GM18858 (cell line): ENCODE results near the gene NDUFA9.

Source experiments
- ATAC-seq: cut with Tn5 transposase; IDR thresholded peaks from one replicate; pipeline ENCODE4 v1.9.1; 2021; ENCODE audit not compliant: unreplicated experiment

NDUFA9 gene

DNA sequence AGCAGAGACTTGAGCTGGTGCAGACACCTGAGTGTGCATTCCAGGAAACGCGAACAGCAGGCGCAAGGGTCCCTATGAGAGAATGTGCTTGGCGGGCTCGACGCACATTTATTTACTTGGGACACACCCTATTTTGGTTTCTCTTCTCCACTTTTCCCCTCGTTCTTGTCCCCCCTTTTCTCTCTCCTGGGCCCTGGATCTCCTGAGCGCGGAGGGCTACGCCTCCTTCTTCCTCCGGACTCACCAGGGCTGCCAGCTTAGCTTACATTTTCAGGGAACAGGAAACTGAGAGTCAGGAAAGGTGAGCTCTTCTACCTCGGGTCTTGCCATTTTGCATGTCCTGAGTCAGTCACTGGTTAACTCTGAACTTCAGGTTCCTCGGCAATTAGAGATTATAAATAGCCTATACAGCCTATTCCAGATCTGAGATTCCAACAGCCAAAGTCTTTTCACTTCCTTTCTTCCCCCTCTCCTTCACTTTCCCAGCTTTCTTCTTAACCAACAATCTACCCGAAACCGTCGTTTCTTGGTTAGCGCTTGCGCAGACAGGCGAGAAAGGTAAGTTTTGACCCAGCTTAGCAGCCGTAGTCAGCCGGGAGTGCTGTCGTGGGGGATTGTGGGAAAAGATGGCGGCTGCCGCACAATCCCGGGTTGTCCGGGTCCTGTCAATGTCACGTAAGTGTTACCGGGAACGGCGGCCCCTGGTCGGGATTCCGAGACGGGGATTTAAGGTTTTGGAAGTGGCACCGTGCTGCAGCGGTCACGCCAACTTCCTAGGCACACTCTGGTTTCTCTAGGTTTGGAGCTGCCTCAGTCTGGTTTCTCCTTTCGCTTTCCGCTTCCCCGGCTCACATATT is at the start of gene NDUFA9, which contains the start of gene AKAP3:
Gene NDUFA9 (plus strand): TSS at position 614 of the 857 bp plus-strand sequence. CDS start 13 bp downstream, at position 627.
Gene AKAP3 (minus strand): TSS at position 551 of the 857 bp plus-strand sequence. CDS start 10,855 bp downstream, outside the sequence.
- peak; percentile 44 for ATAC-seq

DNA sequence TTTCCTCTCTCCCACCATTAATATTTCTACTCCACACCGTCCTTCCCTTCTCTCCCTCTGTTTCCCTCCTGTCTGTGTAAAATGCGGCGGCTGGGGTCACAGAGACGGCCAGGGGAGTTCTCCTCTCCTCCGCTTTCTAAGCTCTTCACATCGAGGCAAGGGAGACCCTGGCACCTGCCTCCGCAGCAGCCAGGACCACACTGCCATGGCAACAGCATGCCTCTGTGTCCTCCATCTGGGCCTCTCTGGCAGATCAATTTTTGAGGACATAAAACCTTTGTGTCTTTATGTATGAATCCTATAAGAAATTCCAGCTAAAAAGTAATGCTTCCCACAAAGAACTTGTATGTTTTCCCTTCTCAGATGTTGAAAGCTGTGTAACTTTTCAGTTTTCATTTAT is 45.5 kb upstream of the NDUFA9 start:
- no peak for ATAC-seq

DNA sequence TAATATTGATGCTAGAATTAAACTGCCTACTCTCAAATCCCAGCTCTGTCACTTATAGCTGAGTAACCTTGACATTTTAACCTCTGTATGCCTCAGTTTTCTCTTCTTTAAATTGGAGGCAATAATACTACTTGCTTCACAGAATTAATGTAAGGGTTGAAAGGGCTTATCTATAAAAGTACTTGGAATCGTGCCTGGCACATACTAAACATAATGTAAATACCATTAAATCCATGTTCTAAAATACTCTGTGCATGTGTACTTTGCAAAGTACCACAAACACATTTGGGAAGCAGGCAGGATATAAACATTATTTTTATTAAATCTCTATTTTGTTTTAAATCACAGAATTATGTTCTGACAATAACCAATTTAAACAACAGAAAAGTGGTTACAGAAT is 45.0 kb upstream of the NDUFA9 start:
- ATAC-seq, result no peak

DNA sequence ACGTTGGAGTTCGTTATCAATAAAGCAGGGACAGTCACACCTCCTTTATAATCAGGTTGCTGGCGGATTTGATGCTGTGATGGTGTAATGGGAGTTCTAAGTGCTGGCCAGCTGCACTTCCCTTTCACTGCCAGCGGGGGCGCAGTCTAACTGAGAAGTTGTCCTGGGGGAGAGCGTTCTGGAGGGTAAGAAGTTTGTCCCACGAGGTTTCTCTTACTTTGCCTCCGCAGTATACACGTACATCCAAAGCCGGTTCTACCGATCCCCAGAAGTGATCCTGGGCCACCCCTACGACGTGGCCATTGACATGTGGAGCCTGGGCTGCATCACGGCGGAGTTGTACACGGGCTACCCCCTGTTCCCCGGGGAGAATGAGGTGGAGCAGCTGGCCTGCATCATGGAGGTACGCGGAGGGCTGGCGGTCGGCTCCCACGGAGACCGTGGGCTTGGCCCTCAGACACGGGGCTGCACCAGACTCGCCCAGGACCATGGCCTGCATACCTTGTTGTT is 44.2 kb upstream of the NDUFA9 start:
- peak; percentile 86 for ATAC-seq

DNA sequence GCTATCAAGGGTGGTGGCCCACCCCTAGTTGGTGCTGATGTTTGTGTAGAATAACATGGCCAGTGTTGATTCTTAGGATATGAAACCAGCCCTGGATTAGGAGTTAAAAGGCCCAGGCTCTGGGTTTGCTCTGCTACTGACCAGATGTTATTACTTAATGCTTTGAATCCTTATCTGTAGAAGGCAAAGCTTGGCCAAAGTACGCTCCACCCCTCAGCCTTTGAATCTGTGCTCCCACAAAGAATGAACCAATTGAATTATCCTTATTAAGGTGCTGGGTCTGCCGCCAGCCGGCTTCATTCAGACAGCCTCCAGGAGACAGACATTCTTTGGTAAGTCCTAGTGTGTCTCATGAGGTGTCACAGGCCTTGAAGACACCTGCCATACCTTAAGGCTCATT is 41.9 kb upstream of the NDUFA9 start:
- no peak for ATAC-seq

DNA sequence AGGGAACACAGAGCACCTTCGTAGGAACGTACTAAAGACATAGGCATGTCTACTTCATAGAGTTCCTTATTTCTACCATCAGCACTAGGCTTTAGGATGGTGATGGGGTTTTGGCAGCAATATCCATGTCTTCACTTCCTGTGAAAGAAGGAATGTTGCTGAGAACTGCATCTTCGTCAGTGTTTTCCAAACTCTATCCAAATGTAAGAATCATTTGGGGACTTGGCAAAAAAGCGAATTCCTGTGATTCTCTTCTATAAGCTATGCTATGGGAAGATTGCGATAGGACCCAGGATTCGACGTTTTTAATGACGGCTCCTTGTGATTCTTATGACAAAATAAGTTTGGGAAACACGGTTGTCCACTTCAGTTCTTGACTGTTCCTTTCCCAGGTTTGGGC is 39.8 kb upstream of the NDUFA9 start:
- no peak for ATAC-seq

DNA sequence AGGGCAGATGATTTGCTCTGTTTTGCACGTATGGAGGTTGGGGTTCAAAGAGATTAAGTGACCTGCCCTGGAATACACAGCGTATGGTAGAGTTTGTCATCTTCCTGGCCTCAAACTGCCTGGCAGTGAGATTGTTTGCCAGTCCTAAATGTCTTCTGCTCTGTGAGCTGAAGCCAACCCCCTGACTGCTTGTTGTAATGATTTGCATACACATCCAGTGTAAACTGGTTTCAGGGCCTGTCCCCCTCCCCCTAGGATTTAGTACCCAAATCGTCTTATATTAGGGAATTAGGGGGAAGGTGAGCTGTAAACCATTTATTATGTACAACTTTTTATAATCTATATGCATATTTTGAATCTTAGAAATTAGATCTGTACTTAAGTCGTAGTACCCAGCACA is 38.4 kb upstream of the NDUFA9 start:
- ATAC-seq, result no peak

DNA sequence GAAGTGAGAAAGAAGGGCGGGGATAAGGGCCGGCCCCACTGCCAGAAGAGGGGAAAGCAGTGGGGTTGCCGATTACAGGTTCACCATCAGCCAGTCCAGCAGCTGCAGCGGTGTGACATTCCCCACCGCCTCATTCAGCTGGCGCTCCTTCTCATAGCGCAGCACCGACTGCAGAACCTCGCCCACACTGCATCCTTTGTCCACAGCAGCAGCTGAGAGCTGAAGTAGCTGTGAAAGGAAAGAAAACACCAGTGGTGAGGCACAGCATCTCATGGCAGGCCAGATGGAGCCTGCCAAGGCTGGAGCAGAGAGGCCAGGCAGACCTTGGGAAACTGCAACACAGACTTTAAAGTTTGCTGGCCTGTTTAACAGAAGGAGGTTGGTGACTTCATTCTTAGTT is 33.2 kb upstream of the NDUFA9 start:
- no peak for ATAC-seq

DNA sequence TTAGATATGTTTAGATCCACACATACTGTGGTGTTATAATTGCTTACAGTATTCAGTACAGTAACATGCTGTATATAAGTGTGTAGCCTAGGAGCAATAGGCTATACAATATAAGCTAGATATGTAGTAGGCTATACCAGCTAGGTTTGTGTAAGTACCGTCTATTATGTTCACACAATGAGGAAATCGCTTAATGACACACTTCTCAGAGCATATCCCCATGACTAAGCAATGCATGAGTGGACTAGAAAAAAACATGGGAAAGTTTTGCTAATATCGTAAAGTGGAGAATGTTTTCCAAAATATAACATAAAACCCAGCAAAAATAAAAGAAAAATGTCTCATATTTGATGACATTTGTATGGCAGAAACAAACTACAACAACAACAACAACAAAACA is 27.4 kb upstream of the NDUFA9 start:
- ATAC-seq, result no peak

DNA sequence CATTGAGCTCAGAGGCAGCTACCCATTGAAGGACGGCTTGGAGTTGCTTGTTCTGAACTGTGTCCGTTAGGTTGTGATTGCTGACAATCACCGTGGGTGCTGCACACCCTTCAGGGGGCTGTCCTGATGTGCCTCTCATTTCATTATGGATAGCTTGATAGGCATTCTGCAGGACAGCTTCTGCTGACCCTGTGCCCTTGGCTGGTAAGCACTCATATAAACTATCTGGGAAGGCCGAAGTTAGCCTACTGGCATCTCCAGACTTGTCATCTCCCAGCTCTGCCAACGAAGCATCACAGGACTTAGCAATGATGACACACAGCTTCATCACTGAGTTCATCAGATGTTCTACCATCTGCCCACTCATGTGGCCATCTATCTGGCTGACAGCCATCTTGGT is 22.4 kb upstream of the NDUFA9 start:
- no peak for ATAC-seq

DNA sequence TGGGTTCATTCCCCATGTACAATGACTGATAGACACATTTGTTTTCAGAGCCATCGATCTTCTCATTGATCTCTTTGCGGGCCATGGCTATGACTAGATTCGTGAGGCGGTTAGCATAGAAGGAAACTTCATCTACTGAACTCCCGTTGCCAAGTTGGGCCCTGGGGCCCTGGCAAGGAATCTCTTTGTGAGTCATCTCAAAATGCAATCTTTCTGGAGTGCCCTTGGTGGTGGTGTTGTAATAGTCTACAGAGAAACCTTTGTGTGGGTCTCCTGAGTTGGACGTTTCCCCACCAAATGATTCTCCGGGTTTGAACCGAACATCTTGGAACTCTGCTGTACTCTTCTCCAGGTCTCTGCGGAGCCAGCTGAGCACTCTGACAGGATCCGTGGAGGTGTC is 20.5 kb upstream of the NDUFA9 start:
- ATAC-seq, result no peak

DNA sequence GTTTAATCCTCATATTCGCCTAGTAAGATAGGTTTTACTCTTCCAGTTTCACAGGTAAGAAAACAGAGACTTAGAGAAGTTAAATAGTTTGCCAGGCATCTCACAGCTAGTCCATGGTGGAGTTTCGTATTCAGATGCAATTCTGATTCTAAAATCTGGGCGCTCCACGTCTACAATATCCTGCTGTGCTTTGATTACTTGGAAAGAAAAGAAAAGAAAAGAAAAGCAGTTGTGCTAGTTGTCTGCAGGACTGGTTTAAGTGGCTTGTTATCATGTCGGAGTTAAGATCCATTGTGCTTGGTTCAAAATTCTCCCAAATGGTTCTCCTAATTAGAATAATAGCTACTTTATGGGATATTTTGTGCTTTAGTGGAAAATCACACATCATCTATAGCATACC is 18.7 kb upstream of the NDUFA9 start:
- ATAC-seq, result no peak

DNA sequence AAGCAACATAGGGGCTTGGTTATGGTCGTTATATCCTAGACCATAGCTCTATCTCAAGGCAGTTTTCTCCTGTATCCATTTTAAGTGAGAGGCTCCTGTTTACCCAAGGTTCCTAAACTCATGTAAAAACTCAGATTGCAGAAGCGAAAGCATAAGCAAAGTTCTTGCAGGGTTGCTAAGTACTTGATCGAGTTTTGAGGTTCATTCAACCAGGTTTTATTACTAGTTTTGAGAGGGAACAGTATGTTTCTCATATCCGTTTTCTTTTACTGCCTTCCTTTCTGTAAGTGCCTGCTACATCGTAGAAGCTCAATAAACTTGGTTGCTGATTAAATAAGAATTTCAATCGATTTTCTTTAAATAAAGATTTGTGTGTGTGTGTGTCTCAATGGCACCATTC is 5.2 kb upstream of the NDUFA9 start:
- ATAC-seq, result peak; percentile 54

DNA sequence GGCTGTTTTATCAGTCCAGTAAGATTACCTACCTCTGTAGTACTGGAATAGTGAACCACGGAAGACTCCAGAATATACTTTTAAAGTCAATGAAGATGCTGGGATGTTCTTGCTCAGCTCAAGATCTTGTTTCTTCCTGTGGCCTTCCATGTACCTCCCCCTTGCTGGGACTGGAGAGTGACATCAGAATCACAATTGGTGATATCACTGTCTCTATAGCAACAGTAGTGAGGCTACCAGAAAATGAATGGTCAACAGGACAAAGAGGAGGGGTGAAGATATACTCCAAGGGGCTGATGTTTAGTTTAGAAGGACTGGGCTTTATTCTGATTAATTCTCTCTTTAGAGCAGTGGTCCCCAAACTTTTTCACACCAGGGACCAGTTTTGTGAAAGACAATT is 3.9 kb upstream of the NDUFA9 start:
- no peak for ATAC-seq

DNA sequence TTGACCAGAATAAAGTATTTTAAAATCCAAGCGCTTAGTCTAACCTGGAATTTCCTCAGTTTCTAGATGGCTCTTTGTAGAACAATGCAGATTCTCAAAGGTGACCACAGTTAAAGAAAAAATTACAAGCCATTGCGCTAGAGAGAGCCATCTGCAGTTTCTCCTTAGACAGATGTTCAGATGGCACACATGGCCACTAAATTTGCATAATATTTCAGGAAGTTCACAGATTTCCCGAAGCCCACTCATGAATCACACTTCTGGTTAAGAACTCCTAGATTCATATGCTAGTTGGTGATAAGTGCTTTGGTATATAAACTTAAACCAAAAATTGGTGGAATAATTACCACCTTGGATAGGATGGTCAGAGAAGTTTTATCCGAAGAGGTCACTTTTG is 812 bp upstream of the NDUFA9 start:
- ATAC-seq, result no peak

DNA sequence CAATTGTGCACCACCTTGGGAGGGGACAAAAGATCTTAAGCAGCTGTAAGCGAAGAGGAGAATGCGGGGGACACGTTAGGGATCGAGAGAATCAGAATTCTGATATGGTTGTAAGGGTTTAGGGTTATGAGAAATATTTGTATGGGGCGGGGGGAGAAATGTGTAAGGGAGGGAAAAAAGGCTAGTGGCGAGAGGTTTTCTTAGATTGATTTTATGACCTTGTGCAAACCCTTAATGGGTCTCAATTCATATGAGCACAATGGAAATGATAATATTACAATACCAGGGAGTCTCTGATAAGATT is 396 bp downstream of the NDUFA9 start:
- ATAC-seq, result no peak

DNA sequence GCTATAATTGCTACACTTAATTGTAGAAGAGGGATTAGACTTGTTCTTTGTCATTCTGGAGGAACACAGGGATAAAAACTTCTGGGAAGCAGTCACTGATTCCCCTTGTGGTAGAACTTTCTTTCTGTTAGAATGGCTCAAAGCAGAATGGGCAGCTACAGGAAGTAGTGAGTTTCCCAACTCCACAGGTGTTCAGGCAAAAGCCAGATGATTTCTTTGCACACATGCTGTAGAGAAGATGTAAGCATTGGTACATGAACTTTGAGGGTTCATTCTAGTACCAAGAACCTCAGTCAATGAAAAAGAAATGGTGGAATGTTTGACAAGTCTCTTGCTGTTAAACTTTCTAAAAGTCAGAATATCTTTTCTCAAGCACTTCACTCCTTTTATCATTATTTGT is 4.3 kb downstream of the NDUFA9 start:
- ATAC-seq, result no peak

DNA sequence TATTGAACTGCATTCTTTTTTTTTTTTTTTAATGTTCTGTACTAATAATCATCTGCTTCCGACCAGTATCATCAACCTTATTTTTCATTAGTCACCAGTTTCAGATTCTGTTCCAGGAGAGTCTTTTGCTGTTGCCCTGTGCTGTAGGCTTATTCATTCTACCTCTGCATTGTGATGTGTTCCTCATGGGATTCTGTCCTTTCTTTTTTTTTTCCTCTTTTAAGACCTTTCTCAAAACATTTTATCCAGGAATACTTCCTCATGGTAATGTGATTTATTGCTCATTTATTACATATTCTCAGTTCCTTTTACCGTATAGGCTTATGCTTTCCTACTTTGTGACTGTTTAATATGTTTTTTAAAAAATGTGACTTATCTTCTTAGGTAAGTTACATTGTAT is 4.8 kb downstream of the NDUFA9 start:
- ATAC-seq, result no peak

DNA sequence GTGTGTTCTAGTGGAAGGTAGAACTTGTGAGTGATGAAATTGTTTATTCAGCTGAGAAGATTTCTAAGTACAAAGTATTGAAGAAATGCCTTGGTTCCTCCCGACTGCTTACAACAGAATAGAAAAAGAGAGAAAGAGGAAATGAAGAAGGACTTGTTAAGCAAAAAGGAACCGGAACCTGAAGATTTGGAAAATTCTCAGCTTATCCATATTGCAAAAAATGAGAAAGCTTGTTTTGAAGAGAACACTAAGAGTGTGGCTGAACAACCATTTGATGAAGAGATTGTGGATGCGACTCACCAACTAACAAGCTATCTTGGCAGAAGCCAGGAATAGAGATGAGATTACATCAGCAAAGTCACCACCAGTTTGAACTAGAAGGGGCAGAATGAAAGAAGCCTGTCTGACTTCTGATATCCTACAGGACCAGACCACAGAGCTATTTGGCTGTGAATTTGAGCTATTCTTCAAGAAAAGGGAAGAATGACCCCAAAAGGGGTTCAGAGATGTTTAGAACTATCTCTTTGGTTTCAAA is 15.1 kb downstream of the NDUFA9 start:
- no peak for ATAC-seq

DNA sequence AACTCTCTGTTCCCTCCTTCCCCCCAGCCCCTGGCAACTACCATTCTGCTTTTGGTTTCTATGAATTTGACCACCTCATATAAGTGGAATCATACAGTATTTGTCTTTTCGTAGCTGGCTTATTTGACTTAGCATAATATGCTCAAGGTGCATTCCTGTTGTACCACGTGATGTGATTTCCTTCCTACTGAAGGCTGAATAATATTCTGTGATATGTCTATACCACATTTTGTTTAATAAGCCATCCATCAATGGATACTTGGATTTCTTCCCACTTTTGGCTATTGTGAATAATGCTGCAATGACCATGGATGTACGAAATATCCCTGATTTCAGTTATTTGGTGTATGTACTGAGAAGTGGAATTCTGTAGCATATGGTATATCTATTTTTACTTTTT is 16.3 kb downstream of the NDUFA9 start:
- ATAC-seq, result no peak

DNA sequence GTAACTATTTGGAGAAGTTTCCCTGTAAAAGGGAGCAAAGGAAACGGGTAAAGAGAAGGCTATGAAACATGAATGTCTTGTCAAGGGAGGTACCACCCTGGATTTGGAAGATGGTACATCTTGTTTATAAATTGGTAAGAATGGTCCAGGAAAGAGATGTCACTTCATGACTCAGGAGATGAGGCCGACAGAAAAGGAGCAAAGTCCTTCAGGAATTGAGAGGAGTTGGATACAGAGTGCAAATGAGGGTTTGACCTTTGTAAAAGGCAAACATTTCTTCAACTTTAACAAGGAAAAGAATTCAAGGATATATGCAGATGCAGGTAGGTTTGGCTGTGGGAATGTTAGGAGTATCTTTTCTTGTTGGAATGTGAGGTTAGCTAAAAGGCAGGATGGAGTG is 30.8 kb downstream of the NDUFA9 start:
- ATAC-seq, result no peak

DNA sequence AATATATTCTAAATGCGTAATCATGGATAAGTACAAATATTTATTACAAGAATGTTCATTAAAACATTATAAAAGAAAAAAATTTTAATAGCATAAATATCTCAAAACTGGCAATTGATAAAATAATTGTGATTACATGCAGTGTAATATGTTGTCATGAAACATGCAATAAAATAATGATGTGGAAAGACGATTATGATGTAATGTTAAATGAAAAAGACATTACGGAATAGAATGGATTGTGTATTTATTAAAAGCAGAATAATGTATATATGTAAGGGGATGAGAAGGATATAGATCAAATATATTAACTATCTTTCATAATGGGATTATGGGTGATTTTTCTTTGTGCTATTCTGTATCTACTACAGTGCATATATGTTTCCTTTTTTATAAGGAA is 32.8 kb downstream of the NDUFA9 start:
- no peak for ATAC-seq

DNA sequence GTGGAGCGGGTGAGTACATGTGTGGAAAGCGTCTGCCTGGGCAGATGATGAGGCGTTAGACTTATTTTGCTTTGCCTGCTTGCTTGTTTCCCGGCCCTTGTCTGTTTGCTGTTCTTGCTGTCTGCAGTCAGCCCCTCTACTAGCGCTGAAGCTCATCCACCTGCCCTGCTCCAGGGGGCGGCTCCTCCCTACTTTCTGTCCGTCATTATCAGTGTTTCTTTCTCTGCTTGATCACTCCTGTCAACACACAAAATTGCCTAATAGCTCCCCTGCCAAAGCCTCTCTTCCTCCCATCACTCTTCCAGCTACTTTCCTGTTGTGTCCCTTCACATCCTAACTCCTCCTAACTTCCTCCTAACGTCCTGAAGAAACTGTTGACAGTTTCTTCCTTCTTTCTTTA is 36.4 kb downstream of the NDUFA9 start:
- no peak for ATAC-seq
